Measurements from ENCODE around the gene CRYAB. TPM values are rescaled to one million over a fixed set of nuclear protein-coding genes. Genes with fewer than 3 reads are reported as not detected.

The CRYAB gene
- polyA plus RNA-seq, 2 of the 4 experiments (the other 2 are of a cell fraction): 1.1 to 25.3 TPM

- FAIRE-seq: no peak
- peak overlapping the region; percentile 63 for H3K4me2 ChIP-seq
- peak overlapping the region; percentile 73 to 92 for H3K27ac ChIP-seq
- DNase-seq (ENCODE audit: low read depth in 1 of 2, low spot score in 1 of 2): peak; percentile 85 to 93
- H3K4me3 ChIP-seq: peak overlapping the region; percentile 38
- peak; percentile 91 to 93 for ATAC-seq
- ChIA-PET POLR2A (interaction anchor here (0.5 to 1.7 kb wide), 19 partner anchors 9 to 160 kb away, joined by 3 to 17 read pairs (median 4); partner anchors contain the start of genes ALG9, CFAP68, CRYAB and DIXDC1), CTCF (interaction anchor here (0.5 to 12.2 kb wide), 6 partner anchors 9 to 68 kb away, joined by 3 to 172 read pairs (median 4); no protein-coding TSS in a partner anchor)
- peaks cover 44% of the 10 kb centered on the region for H3K4me1 ChIP-seq
- H3K9me3 ChIP-seq: no peaks in the 10 kb centered on the region
- 7% methylated on average over 11 of the region's 47 CpGs for WGBS (ENCODE audit: missing lambda C conversion rate)
- TF ChIP-seq RAD21 (conservative IDR thresholded peaks at IDR 0.05 in 1 of 2, IDR thresholded peaks at IDR 0.05 in 1 of 2) (no peak), HOXB13 (CRISPR knock-in tag; IDR thresholded peaks at IDR 0.05; ENCODE audit: low read depth) (0 out of 2 replicates have a peak, but pooled peaks have one; percentile 34), MAZ (IDR thresholded peaks at IDR 0.05; ENCODE audit: borderline replicate concordance, low read depth, low read length) (no peak), POLR2A (IDR thresholded peaks at IDR 0.05; ENCODE audit: low read length) (peak; percentile 63), EHF (CRISPR knock-in tag; IDR thresholded peaks at IDR 0.05) (peak; percentile 60; the same call in 1 of the 2 replicates), MAX (IDR thresholded peaks at IDR 0.05) (peak; percentile 56; the same call in 1 of the 2 replicates), E2F6 (IDR thresholded peaks at IDR 0.05; ENCODE audit: borderline replicate concordance, low read depth) (peak; percentile 15; the same call in 1 of the 2 replicates), BCL3 (IDR thresholded peaks at IDR 0.05) (peak; percentile 44; the same call in 1 of the 3 replicates), NPAS2 (CRISPR knock-in tag; IDR thresholded peaks at IDR 0.05; ENCODE audit: borderline replicate concordance) (no peak), JUN (IDR thresholded peaks at IDR 0.05) (no peak; a peak in 1 of 5 replicates)
Observed at GRCh38 chr11:111926505-111927391, 15.2 kb upstream of the CRYAB start.

- WGBS (ENCODE audit: missing lambda C conversion rate): 95% methylated on average over 16 of the region's 16 CpGs
- Histone ChIP-seq H3K4me2 (peak overlapping the region; percentile 63), H3K4me3 (no peak overlapping the region; the same call in 2 of the 3 replicates), H3K27ac (peak overlapping the region; percentile 73 to 92), H3K4me1 (peaks cover 44% of the 10 kb centered on the region), H3K9me3 (no peaks in the 10 kb centered on the region)
- no peak for ATAC-seq
- TF ChIP-seq CTCF (IDR thresholded peaks at IDR 0.05) (no peak), REST (IDR thresholded peaks at IDR 0.05) (no peak), RNF2 (IDR thresholded peaks at IDR 0.05; ENCODE audit: borderline replicate concordance, low read depth) (no peak), NR3C1 (IDR thresholded peaks at IDR 0.05) (no peak), ELK1 (IDR thresholded peaks at IDR 0.05; ENCODE audit: low read depth, low read length) (no peak), CBX8 (IDR thresholded peaks at IDR 0.05) (no peak), RAD21 (conservative IDR thresholded peaks at IDR 0.05 in 1 of 2, IDR thresholded peaks at IDR 0.05 in 1 of 2) (no peak), CBX2 (IDR thresholded peaks at IDR 0.05; ENCODE audit: borderline replicate concordance, low read depth) (no peak), TP53 (CRISPR knock-in tag; IDR thresholded peaks at IDR 0.05) (no peak), E2F6 (IDR thresholded peaks at IDR 0.05; ENCODE audit: borderline replicate concordance, low read depth) (no peak), HOXB13 (CRISPR knock-in tag; IDR thresholded peaks at IDR 0.05; ENCODE audit: low read depth) (no peak)
- no peak for FAIRE-seq
- ChIA-PET POLR2A (interaction anchor here (0.9 to 1.7 kb wide), 9 partner anchors 10 to 161 kb away, joined by 3 to 17 read pairs (median 5); partner anchors contain the start of genes CRYAB, DIXDC1, SDHD and TIMM8B), CTCF (interaction anchor here (1.0 to 12.2 kb wide), 4 partner anchors 10 to 55 kb away, joined by 3 to 172 read pairs (median 6); no protein-coding TSS in a partner anchor)
- DNase-seq (ENCODE audit: low read depth in 1 of 2, low spot score in 1 of 2): no peak
Observed at GRCh38 chr11:111925953-111926352, 14.4 kb upstream of the CRYAB start.

All from A549 (cell line).